Activated CD4-positive, alpha-beta T cell treated with anti-CD3 and anti-CD28 coated beads, Interleukin-2, amount 50 U/mL, for 16 hours (primary cell): ENCODE results near the gene SRRM4.
"Not testable (repeated sequence)": the region's sequence is repeated elsewhere in the genome, so short reads cannot be mapped to it uniquely, and the experiment has no call there.

ENCODE experiments used
- DNase-seq: peaks from one replicate; pipeline ENCODE4 v3.0.0-alpha.2; 2020

SRRM4 gene

DNA sequence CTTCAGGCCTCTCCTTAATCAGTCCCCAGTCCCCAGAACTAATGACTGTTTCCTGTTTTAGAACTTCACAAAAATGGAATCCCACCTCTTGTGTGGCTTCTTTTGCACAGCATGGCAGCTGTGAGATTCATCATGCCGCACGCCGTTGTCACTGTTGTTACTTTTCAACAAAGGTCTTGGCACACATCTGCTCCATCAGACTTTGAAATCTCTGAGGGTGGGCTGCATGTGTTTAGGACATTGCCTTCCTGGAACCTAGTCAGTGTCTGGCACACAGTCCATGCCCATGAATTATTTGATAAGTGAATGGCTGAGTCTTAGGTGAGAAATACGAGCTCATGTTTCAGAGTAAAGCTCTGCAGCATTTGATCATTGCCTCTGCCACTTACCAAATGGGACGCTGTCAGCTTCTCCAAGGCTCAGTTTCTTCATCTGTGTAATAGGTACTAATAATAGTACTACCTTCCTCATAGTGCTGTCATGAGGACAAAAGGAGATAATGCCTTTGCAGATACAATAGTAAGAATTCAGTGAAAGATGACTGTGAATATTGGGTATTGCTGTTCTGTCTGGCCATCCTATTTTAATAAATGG is 90.4 kb downstream of the SRRM4 start:
- no peak for DNase-seq

DNA sequence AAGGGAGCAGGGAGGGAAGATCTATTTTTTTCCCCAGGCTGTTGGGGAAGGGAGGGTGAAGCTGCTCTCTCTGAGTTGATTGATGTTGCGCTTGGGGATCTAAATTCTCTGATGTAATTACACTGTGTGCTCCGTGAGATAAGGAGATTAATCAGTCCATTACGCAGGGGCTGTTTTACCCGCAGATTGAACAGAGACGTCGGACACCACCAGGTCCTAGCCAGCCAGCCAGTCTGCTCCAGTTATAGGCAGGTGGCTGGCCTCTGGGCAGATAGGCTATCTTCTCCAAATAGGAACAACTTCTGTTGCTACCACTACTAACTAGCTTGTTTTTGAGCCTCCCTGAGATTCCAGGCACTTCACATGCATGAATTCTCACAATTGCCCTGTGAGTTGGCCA is 91.1 kb downstream of the SRRM4 start:
- no peak for DNase-seq

DNA sequence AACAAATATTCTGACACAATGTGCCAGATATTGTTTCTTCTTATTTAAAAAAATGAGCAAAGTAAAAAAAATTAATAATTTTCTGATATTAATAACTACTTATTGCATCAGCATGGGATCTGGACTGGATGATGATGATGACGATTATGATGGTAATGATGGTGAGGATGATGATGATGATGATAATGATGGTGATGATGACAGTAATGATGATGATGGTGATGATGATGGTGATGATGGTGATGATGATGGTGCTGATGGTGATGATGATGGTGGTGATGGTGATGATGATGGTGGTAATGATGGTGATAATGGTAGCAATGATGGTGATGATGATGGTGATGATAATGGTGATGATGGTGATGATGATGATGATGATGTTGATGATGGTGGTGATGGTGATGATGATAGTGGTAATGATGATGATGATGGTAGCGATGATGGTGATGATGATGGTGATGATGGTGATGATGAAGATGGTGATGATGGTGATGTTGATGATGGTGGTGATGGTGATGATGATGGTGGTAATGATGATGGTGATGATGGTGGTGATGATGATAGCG is 94.0 kb downstream of the SRRM4 start:
- no peak for DNase-seq

DNA sequence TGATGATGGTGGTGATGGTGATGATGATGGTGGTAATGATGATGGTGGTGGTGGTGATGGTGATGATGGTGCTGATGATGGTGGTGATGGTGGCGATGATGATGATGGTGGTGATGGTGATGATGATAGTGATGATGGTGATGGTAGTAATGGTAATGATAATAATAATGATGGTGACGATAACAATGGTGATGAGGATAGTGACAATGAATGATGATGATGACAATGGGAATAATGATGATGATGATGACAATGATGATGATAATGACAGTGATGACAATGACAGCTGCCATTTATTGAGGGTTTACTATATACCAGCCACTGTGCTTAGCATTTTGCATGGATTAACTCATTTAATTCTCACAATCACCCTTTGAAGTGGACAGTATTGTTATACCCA is 94.6 kb downstream of the SRRM4 start:
- DNase-seq: no peak

DNA sequence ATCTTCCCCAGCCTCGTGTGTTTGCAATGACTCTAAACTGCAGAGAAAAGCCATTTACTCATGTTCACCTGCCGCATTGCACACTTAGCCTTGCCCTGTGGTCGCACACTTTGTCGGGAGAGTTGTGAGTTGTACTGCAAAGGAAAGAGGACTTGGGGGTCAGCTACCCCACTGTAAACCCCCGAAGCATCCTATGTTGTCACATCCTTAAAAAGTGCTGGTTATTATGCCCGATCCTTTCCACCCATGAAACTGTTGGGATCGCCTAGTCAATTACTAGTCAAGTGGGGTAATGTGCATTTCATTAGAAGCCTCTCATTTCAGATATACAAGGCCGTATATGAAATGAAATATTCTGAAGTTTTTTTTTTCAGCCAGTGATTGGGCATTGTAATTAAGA is 98.2 kb downstream of the SRRM4 start:
- DNase-seq: no peak

DNA sequence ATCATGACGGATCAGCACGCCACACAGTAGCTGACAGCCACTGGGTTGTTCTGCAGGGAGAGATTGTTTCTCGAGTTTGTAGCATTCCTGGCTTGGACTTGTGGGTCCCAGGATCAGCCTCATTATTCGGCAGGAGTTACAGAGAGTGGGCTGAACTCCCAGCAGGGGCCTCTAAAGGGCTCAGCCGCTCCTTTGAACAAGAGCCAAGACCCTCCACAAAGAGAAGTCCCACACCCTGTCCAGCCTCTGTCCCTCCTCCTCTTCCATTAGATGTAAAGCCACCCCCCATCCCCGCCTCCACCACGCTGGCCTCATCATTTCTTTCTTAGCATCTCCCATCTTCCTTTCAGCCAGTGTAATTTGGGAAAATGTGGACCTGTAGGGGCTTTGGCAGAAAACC is 100.7 kb downstream of the SRRM4 start:
- no peak for DNase-seq

DNA sequence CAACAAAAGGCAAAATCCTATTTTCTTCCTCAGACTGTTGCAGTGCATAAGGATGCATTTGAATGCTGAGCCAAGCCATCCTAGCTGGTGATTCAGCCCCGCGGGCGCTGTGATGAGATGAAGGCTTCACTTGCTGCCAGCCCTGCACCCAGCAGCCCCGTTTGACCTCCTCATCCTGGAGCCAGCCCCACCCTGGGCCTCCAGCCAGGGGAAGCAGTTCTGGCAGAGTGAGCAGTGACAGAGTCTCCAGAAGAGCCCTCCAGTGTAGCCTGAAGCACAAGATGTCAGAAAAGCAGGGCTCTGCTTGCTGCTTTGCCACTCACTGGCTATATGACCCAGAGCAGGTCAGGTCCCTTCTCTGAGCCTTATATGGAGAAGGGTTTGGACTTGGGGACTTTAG is 101.2 kb downstream of the SRRM4 start:
- no peak for DNase-seq

DNA sequence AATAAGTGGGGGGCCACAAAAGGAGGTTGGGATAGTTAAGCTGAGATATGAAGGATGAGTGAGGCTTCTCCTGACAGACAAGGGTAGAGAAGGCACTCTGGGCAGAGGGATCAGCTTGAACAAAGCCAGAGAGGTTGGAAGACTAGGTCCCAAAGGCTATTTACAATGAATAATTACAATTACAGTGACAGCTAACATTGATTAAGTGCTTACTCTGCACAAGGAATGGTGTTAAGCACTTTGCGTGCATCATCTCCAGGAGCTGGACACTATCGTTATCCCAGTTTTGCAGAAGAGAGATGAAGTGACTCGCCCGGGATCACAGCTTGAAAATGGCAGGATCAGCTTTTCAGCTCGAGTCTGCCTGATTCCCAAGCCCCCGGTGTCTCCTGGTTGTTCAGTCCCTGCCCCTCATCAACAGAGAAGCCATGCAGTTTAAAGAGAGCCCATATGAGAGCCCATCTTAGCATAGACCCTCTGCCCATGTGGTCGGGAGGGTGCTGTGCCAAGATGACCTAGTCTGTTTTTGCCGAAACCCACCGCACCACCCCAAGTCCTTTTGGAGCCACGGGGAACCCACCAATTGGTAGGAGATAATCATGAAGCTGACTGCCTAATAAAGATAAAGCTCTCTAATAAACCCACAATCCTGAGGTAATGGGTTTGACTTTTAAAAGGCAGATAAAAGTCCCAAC is 107.5 kb downstream of the SRRM4 start:
- no peak for DNase-seq

DNA sequence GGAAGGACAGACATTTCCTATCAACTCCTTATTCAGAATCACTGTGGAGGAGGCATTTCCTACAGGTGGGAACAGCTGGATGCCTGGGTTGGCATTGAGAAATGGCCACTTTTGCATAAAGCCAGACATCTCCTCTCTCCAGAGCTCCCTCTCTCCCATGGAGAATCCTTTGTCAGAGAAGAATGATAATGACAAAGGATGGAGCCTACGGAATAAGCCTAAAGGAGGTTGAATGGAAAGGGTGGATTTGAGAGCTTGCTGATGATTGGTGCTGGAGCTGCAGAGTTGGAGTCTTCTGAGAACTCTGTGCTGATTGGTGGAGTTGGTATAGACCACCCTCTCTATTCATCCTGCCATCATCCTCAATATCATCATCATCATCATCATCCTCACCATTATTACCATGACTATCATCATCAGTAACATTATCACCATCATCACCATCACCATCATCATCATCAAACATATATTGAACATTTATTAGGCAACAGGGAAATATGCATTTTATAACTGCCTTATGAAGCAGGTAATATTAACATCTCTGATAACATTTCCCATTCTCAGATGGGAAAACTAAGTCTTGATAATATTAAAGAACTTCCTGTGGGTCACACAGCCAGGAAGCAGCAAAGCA is 108.2 kb downstream of the SRRM4 start:
- no peak for DNase-seq

DNA sequence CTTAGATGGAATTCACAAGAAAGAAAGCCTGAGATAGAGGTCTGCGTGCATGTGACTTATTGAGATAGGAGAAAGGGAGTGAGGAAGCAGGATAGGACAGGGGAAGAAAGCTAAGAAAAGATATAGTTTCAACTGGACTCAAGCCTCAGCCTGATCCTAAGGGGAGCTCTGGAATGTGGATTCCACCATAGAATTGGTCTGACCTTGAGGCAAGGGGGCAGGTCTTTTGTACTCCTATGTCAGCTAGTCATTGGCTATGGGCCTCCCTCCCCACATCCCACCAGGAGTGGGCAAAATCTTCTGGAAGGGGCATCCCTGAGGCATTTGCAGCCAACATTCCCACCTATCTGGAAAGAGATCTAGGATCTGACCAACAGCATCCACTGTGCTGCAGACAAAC is 108.9 kb downstream of the SRRM4 start:
- DNase-seq: no peak

DNA sequence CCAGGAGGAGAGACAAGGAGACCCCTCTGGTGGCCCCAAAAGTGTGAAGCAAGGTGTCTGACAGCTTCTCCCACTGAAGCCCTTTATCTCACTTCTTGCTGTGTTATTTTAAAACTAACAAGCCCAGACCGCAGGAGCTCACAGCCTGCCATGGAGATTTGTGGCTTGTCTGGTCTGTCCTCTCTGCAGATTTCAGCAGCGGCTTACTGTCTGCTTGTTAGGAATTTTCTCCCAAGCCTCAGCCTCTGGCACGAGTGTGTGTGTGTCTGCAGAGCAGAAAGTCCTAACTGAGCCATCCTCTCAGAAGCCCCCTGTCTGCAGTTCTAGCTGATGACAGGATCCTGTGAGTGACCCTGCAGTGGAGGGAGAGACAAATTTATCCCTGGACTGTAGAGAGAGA is 109.5 kb downstream of the SRRM4 start:
- no peak for DNase-seq

DNA sequence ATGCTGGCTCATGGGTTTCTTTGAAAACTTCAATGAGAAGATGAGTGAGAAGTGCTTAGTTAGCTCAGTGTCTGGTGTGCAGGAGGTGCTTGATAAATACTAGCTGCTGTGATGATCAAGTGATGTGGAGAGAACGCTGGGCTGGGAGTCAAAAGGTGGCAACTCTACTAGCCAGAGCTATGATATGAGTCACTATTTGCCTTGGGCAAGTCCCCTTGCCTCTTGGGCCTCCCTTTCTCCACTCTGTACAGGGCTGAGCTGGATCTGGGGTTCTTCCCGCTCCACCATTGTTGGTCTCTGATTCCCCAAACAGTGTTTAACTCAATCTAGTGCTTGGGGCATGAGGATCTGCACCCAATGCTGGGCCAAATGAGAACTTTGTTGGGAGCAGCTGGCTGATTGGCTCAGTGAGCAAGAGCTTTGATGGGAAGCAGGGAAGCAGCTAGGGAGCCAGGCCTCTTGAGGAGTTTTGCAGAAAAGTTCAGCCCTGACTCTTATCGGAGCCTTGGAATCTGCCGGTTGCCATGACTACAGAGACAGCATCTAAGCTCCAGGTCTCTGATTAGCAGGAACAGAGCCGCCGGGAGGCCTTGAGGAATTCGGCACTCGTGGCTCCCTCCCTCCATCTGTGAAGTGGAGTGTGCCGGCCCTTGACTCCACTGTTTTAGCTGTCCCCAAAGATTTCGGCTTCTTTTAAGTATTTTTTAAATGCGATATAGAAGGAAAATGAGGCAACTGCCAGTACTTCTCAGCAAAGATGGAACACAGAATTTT is 115.3 kb downstream of the SRRM4 start:
- DNase-seq: no peak

DNA sequence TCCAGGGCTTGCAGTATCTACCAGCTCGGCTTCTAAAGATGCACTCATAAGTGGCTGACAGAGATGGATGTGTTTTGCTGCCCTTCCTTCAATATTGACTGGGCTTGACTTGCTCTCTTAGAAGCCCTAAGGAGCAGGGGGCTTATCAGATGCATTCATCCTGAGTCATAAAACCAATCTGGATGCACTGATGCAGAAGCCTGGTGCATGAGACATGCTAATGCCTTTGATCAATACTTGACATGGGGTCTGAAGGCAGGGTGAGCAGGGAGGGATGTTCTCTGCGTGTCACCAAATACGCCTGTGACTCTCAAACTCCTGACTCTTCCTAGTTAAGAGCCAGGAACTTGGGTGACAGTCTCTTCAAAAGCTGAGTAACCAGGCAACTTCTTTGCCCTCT is 119.6 kb downstream of the SRRM4 start:
- no peak for DNase-seq

DNA sequence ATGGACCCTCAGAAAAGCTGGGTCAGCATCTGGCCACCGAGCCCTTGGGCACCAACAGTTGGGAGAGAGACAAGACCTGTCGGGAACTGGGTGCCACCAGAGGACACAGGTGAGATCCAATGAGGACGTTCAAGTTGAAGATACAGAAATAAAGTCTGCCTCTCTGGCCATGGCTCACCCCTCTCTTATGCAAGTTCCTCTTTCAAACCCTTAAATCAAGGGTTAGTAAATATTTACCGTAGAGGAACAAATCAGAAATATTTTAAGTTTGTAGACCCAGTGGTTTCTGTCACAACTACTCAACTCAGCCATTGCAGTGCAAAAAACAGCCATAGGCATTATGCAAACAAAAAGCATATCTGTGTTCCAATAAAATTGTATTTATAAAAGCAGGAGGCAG is 120.9 kb downstream of the SRRM4 start:
- no peak for DNase-seq

DNA sequence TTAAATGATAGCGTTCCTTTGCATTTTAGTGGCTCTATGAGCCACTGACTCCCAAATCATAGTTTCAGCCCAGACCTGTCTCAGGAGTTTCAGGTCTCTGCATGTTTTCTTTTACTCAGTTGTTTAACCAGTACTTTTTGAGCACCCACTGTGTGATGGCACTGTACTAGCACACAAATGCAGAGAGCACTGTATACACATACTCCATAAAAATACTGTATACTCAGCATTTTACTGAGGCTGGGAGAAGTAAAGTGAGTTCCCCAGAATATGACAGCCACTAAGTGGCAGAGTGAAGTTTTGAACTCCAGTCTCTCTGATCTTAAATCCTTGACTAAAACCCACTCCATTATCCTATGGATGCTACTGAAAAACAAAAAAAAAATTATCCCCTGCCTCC is 121.4 kb downstream of the SRRM4 start:
- DNase-seq: no peak

DNA sequence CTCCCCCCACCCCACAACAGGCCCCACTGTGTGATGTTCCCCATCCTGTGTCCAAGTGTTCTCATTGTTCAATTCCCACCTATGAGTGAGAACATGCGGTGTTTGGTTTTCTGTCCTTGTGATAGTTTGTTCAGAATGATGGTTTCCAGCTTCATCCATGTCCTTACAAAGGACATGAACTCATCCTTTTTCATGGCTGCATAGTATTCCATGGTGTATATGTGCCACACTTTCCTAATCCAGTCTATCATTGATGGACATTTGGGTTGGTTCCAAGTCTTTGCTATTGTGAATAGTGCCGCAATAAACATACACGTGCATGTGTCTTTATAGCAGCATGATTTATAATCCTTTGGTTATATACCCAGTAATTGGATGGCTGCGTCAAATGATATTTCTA is 123.6 kb downstream of the SRRM4 start:
- not testable (repeated sequence) for DNase-seq

DNA sequence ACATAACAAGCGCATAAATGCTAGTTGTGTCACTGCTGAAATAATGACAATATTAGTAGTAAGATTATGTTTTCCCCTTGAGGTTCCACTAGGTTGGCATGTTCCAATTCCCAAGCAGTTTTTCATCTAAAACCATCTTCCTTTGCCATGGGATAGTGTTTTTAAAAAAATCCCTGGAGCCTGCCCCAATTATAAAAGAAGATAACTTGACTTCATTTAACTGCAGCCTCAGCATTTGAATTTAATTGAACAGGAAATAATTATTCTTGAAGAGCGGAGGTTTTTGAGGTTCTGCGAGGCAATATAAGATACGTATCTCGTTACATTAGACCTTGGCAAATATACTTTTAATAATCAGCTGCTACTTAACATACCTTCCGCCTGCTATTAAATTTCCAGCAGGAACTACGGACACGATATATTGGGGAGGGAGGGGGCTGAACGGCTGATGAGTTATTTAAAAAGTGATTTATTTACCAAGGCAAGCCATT is 132.2 kb downstream of the SRRM4 start:
- no peak for DNase-seq

DNA sequence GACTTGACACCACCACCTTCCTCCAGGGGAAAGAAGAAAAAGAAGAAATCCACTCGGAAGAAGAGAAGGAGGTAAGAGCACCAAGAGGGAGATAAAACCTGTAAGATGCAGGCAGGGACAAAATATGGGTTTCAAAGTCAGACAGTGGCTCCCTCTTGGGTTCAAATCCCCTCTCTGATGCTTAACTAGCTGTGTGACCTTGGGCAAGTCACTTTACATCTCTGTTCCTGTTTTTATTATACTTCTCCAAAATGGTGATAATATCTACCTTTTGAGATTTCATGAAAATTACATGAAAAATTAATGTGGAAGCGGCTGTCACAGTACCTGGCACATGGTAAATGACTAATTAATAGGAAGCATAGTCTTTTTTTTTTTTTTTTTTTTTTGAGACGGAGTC is 133.0 kb downstream of the SRRM4 start:
- no peak for DNase-seq

DNA sequence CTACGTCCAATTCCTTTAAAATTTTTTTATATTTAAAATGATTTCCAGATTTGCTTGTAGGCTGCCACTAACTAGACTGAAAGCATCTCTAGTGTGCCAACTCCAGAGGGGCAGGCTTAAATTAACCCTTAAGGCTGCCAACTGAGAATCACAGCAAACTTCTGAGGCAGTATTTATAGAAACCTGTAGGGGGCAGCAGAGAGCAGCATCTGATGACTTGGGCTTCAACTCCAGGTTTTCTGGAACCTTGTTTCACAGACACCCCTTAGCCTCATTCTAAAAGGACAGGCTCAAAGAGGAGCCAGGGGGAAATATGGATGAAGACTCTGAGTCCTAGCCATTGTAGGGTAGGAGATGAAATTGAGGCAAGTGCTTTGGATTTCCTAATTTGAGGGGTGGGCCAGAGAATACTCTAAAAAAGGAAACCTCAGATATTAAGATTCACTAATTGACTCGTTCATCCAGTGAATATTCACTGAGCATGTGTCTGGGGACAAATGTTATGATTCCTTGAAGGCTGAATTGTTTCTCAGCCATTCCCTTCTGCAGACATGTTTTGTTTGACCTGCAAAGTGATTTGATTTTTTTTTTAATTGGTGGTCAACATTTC is 134.1 kb downstream of the SRRM4 start:
- peak; percentile 44 for DNase-seq

DNA sequence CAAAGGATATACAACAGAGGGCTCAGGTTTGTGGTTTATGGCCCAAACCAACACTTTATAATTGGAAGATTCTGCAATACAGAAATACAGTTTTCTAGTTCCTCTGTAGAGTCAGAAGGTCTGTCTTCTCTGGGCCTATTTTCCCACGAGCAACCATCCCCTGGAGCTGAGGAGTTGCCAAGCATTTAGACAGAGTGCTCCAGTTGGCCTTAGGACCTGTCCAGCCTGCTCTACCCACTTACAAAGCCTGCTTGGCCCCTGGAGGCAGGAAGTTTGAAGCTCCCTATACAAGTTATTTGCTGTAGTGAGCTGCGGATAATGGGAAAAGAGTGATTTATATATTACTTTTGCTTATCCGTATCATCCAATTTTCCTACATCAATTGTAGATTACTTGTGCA is 136.6 kb downstream of the SRRM4 start:
- no peak for DNase-seq

DNA sequence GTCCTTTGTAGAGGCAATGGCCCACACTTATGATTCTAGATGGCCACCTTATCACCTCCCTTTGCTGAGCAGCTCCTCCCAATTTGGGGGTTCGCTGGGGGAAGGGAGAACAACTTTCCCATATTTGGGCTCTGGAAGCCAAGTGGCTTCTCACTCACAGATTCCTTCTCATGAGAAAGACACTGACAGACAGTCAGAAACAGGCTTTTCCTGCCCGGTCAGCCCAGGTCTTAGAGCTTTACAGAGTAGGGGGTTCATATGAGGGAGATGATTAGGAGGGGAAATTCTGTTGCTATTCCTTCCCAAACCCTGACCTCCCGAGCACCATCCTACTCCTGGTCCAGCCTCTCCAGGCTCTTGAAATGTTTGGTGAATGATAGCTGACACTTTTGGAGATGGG is 137.3 kb downstream of the SRRM4 start:
- no peak for DNase-seq

DNA sequence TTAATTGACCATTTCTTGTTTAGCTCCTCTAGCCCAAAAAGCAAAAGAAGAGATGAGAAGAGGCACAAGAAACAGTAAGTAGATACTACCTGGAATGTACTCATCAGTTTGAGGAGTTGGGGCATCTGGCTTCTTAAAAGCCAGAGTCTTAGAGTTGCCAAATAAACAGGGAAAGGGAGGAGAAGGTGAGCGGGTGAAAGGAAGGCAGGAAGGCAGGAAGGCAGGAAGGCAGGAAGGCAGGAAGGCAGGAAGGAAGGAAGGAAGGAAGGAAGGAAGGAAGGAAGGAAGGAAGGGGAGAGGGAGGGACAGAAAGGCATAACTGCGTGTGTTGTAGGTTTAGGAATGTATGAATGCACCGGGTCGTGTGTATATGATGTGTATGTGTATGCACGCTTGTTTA is 140.7 kb downstream of the SRRM4 start:
- DNase-seq: no peak

DNA sequence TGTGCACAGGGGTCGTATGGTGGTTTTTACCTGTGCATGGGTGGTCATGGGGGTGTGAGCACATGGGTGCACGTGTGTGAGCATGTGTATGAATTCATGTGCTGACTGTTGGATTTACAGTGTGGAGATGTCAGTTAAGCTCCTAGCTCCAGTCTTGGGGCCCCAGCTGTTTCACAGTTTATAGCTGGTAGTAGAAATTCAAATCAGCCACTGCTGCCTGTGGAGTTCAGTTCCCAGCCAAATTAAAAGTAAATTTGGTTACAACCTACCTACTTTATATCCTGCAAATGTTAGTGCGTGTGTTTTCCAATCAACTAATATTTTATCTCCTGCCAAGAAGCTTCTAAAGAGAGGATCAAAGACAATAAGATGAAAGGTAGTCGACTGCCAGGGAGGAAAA is 141.4 kb downstream of the SRRM4 start:
- no peak for DNase-seq
